SK-N-SH (cell line): Measurements from ENCODE around the gene LNX2.

Source experiments
- EP300 ChIP-seq, 2 experiments: IDR thresholded peaks; 2 replicates each; pipeline versions ENCODE4 v1.4.0 to v1.6.1; 2012; ENCODE audit warnings: borderline replicate concordance in 1 of 2, low read depth in 1 of 2, low read length in 1 of 2
- MAX ChIP-seq: IDR thresholded peaks from 2 replicates; pipeline ENCODE4 v1.4.0; 2012; ENCODE audit warnings: low read depth
- POLR2AphosphoS5 ChIP-seq: IDR thresholded peaks from 2 replicates; pipeline ENCODE4 v1.6.1; 2012; ENCODE audit warnings: low read depth, low read length
- RAD21 ChIP-seq: IDR thresholded peaks from 2 replicates; pipeline ENCODE4 v1.6.1; 2012; ENCODE audit warnings: mild to moderate bottlenecking, low read length
- TEAD4 ChIP-seq: IDR thresholded peaks from 2 replicates; pipeline ENCODE4 v1.4.0; 2012; ENCODE audit warnings: mild to moderate bottlenecking, borderline replicate concordance; ENCODE audit not compliant: insufficient read depth
- TF ChIP-seq, protein P1 (sequence below): fragments of 200-600 bp; sonication (generic); IDR thresholded peaks from 2 replicates; pipeline ENCODE4 v1.6.1; 2017; ENCODE audit warnings: antibody characterized with exemption, mild to moderate bottlenecking, moderate library complexity
- TF ChIP-seq, protein P2 (sequence below): IDR thresholded peaks from 2 replicates; pipeline ENCODE4 v1.4.0; 2012; ENCODE audit warnings: low read depth, borderline replicate concordance

DNA sequence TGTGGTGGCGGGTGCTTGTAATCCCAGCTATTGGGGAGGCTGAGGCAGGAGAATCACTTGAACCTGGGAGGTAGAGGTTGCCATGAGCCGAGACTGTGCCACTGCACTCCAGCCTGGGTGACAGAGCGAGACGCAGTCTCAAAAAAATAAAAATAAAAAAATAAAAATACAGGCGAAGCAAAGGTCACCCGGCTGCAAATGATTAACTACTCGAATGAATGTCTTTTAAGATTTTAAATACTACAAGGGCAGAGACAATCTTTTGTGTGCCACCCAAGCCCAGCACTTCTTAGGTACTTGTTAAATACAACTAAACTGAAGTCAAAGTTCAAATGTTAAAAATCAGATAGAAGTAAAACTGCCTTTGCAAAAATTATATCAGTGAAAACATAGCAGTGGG lies 6.7 kb downstream of the LNX2 start:
- TF ChIP-seq, protein P1, sequence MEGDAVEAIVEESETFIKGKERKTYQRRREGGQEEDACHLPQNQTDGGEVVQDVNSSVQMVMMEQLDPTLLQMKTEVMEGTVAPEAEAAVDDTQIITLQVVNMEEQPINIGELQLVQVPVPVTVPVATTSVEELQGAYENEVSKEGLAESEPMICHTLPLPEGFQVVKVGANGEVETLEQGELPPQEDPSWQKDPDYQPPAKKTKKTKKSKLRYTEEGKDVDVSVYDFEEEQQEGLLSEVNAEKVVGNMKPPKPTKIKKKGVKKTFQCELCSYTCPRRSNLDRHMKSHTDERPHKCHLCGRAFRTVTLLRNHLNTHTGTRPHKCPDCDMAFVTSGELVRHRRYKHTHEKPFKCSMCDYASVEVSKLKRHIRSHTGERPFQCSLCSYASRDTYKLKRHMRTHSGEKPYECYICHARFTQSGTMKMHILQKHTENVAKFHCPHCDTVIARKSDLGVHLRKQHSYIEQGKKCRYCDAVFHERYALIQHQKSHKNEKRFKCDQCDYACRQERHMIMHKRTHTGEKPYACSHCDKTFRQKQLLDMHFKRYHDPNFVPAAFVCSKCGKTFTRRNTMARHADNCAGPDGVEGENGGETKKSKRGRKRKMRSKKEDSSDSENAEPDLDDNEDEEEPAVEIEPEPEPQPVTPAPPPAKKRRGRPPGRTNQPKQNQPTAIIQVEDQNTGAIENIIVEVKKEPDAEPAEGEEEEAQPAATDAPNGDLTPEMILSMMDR: no peak
- TF ChIP-seq MAX: no peak
- TF ChIP-seq EP300 (IDR thresholded peaks at IDR 0.05; ENCODE audit: borderline replicate concordance in 1 of 2, low read depth in 1 of 2, low read length in 1 of 2): no peak
- TF ChIP-seq, protein P2, sequence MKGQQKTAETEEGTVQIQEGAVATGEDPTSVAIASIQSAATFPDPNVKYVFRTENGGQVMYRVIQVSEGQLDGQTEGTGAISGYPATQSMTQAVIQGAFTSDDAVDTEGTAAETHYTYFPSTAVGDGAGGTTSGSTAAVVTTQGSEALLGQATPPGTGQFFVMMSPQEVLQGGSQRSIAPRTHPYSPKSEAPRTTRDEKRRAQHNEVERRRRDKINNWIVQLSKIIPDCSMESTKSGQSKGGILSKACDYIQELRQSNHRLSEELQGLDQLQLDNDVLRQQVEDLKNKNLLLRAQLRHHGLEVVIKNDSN: no peak
- no peak for TF ChIP-seq TEAD4
- TF ChIP-seq RAD21: no peak
- no peak for TF ChIP-seq POLR2AphosphoS5
